ENCODE results near the gene MPC1.
A peak's percentile ranks its signal among the peaks of the same experiment; 100 is the strongest.

Gene MPC1

GRCh38 chr6:166381733-166382499 lies 824 bp downstream of the MPC1 start:
- TF ChIP-seq CTCF (IDR thresholded peaks at IDR 0.05; ENCODE audit: control insufficient read depth, insufficient read depth, low read depth, low read length, missing control alignments), result peak; percentile 66
- DNase-seq (ENCODE audit: low read depth), result no peak

GRCh38 chr6:166381381-166381732 lies 1.4 kb downstream of the MPC1 start:
- no peak for DNase-seq (ENCODE audit: low read depth)
- TF ChIP-seq CTCF (IDR thresholded peaks at IDR 0.05; ENCODE audit: control insufficient read depth, insufficient read depth, low read depth, low read length, missing control alignments), result no peak
- peak overlapping the region; percentile 84 for H3K4me3 ChIP-seq (ENCODE audit: control insufficient read depth, low read depth, low read length)

More at GRCh38 chr6:166381733-166382499, 824 bp downstream of the MPC1 start:
- H3K4me3 ChIP-seq (ENCODE audit: control insufficient read depth, low read depth, low read length), result peak overlapping the region; percentile 84

- no peak for TF ChIP-seq CTCF (IDR thresholded peaks at IDR 0.05; ENCODE audit: control insufficient read depth, insufficient read depth, low read depth, low read length, missing control alignments)
- no peak overlapping the region for H3K4me3 ChIP-seq (ENCODE audit: control insufficient read depth, low read depth, low read length)
- no peak for DNase-seq (ENCODE audit: low read depth)
Measured at GRCh38 chr6:166379800-166380199, 2.9 kb downstream of the MPC1 start.

- DNase-seq (ENCODE audit: low read depth), result no peak
- TF ChIP-seq CTCF (IDR thresholded peaks at IDR 0.05; ENCODE audit: control insufficient read depth, insufficient read depth, low read depth, low read length, missing control alignments), result no peak
- H3K4me3 ChIP-seq (ENCODE audit: control insufficient read depth, low read depth, low read length), result no peak overlapping the region
Measured at GRCh38 chr6:166379103-166379586, 3.6 kb downstream of the MPC1 start.

GRCh38 chr6:166377721-166378120 lies 5.0 kb downstream of the MPC1 start:
- no peak for TF ChIP-seq CTCF (IDR thresholded peaks at IDR 0.05; ENCODE audit: control insufficient read depth, insufficient read depth, low read depth, low read length, missing control alignments)
- no peak for DNase-seq (ENCODE audit: low read depth)

GRCh38 chr6:166375013-166375412 lies 7.7 kb downstream of the MPC1 start:
- H3K4me3 ChIP-seq (ENCODE audit: control insufficient read depth, low read depth, low read length), result no peak overlapping the region
- DNase-seq (ENCODE audit: low read depth), result no peak
- no peak for TF ChIP-seq CTCF (IDR thresholded peaks at IDR 0.05; ENCODE audit: control insufficient read depth, insufficient read depth, low read depth, low read length, missing control alignments)

More at GRCh38 chr6:166377721-166378120, 5.0 kb downstream of the MPC1 start:
- no peak overlapping the region for H3K4me3 ChIP-seq (ENCODE audit: control insufficient read depth, low read depth, low read length)

Data from AG09309 (cell line).